ENCODE results near the gene GCSAM. TPM values are rescaled to one million over a fixed set of nuclear protein-coding genes. Genes with fewer than 3 reads are reported as not detected.

GCSAM gene, protein sequence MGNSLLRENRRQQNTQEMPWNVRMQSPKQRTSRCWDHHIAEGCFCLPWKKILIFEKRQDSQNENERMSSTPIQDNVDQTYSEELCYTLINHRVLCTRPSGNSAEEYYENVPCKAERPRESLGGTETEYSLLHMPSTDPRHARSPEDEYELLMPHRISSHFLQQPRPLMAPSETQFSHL
- total RNA-seq (11.8 TPM), polyA plus RNA-seq (10 to 100 TPM in 2 of 4 donors, 1 to 10 TPM in 2; 8.1 to 13.6 (median 10.4) TPM)

DNA sequence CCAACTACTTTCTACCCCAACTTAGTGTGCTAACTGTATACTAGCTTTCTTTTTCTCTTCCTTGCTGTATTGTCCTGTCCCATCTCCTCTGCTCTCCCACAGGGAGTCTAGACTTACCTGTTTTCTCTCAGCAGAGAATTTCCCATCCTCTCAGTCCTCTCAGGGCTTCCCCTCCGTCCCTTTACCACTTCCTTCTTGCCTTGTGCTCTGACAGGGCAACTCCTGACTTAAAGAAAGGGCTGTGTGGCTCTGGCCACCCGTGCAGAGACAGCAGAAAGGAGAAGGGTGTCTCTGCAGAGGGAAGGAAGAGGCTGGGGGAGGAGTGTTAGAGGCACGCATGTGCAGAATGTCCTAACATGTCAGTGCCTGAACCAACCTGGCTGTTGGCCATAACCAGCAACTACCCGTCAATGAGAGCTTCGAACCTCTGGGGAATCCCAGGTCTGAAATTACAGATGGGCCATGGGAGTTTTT, at the start of gene GCSAM:
TSS of gene GCSAM (minus strand) at position 274 of the 474 bp plus-strand sequence. CDS start at position 146, 128 bp downstream.
- ATAC-seq (ENCODE audit: low read depth in 2 of 2), result peak; percentile 67
- peak; percentile 15 to 67 (median 51) for DNase-seq
- Histone ChIP-seq H3K4me1 (ENCODE audit: control insufficient read depth, insufficient read depth, low read length, poor library complexity, severe bottlenecking) (peaks cover 45% of the 10 kb centered on the region), H3K27me3 (ENCODE audit: control insufficient read depth, insufficient read depth, low read length) (no peaks in the 10 kb centered on the region), H3K27ac (ENCODE audit: insufficient read depth, low read length, poor library complexity, severe bottlenecking) (peak within 1 kb of the TSS; percentile 69), H3K36me3 (ENCODE audit: control insufficient read depth, insufficient read depth, low read length) (no peaks in the 10 kb centered on the region), H3K4me3 (ENCODE audit: low read depth, low read length) (peak within 1 kb of the TSS; percentile 65), H3K9me3 (ENCODE audit: control insufficient read depth in 2 of 2, low read length in 2 of 2) (no peaks in the 10 kb centered on the region)
- Mint-ChIP-seq H3K36me3 (no peaks in the 10 kb centered on the region), H3K4me1 (peaks cover 19 to 77% (median 58%) of the 10 kb centered on the region in 4 donors), H3K9me3 (no peaks in the 10 kb centered on the region), H3K27ac (peak within 1 kb of the TSS; percentile 90 to 94 (median 92)), H3K27me3 (no peaks in the 10 kb centered on the region), H3K4me3 (peak within 1 kb of the TSS; percentile 72 to 92 (median 87))

DNA sequence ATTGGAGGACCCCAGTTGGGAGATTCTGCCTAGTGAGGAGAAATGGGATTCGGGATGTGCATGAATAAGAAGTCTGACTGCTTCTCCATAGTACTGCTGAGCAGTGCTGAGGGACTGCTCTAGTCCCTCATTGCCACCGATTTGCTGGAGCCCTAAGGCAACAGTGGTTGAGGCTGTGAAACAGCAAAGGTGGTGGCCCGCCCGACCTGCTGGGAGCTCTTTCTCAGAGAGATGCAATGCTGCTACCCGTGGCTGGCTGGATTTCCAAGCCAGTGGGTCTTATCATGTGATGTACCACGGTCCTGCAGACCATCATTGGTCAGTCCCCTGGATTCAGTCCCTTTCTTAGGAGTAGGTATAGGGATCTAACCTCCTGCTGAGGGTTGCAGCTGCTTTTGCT, 42.6 kb upstream of the GCSAM start:
- no peak overlapping the region for H3K27ac ChIP-seq (ENCODE audit: insufficient read depth, low read length, poor library complexity, severe bottlenecking)
- Mint-ChIP-seq H3K4me3 (no peak overlapping the region), H3K27me3 (peaks cover 13% of the 10 kb centered on the region), H3K9me3 (peaks cover 0 to 2% (median 0%) of the 10 kb centered on the region in 7 donors), H3K27ac (no peak overlapping the region), H3K4me1 (no peaks in the 10 kb centered on the region), H3K36me3 (no peaks in the 10 kb centered on the region)
- H3K27me3 ChIP-seq (ENCODE audit: control insufficient read depth, insufficient read depth, low read length), result no peaks in the 10 kb centered on the region
- H3K9me3 ChIP-seq (ENCODE audit: control insufficient read depth in 2 of 2, low read length in 2 of 2), result no peaks in the 10 kb centered on the region
- no peak for ATAC-seq (ENCODE audit: low read depth in 2 of 2)
- no peak overlapping the region for H3K4me3 ChIP-seq (ENCODE audit: low read depth, low read length)
- H3K36me3 ChIP-seq (ENCODE audit: control insufficient read depth, insufficient read depth, low read length), result no peaks in the 10 kb centered on the region
- no peaks in the 10 kb centered on the region for H3K4me1 ChIP-seq (ENCODE audit: control insufficient read depth, insufficient read depth, low read length, poor library complexity, severe bottlenecking)
- no peak for DNase-seq

DNA sequence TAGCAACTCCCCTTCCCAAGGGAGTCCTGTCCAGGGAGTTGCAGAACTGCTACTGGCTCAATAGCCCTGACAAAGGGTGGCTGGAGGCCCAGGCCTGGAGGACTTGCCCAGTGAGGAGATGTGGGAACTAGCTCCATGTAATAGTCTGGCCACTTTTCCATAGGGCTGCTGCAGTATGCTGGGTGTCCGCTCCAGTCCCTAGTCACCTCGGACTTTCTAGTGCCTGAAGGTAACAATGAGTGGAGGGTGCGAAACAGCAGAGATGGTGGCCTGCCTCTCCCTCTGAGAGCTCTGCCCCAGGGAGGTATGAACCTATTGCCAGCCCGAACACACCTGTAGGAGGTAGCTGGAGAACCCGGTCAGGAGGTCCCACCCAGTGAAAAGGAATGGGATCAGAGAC, 42.0 kb upstream of the GCSAM start:
- Histone ChIP-seq H3K4me1 (ENCODE audit: control insufficient read depth, insufficient read depth, low read length, poor library complexity, severe bottlenecking) (no peaks in the 10 kb centered on the region), H3K27me3 (ENCODE audit: control insufficient read depth, insufficient read depth, low read length) (no peaks in the 10 kb centered on the region), H3K4me3 (ENCODE audit: low read depth, low read length) (no peak overlapping the region), H3K36me3 (ENCODE audit: control insufficient read depth, insufficient read depth, low read length) (no peaks in the 10 kb centered on the region), H3K27ac (ENCODE audit: insufficient read depth, low read length, poor library complexity, severe bottlenecking) (no peak overlapping the region), H3K9me3 (ENCODE audit: control insufficient read depth in 2 of 2, low read length in 2 of 2) (no peaks in the 10 kb centered on the region)
- Mint-ChIP-seq H3K27ac (no peak overlapping the region), H3K27me3 (peaks cover 13% of the 10 kb centered on the region), H3K36me3 (no peaks in the 10 kb centered on the region), H3K9me3 (peaks cover 0 to 2% (median 0%) of the 10 kb centered on the region in 7 donors), H3K4me3 (no peak overlapping the region), H3K4me1 (no peaks in the 10 kb centered on the region)
- ATAC-seq (ENCODE audit: low read depth in 2 of 2) (no peak), DNase-seq (no peak)

DNA sequence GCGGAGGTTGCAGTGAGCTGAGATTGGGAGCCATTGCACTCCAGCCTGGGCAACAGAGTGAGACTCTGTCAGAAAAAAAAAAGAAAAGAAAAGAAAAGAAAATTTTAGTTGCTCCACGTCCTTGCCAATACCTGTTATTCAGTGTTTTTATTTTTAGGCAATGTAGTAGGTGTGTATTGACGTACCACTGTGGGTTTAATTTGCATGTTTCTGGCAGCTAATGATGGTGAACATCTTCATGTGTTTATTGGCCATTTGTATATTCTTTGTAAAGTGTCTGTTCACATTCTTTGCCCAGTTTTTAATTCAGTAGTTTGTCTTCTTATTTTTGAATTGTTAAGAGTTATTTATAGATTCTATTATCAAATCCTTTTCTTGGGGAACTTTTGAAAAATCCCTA, 38.1 kb upstream of the GCSAM start:
- Mint-ChIP-seq H3K9me3 (peaks cover 0 to 2% (median 0%) of the 10 kb centered on the region in 7 donors), H3K27ac (no peak overlapping the region), H3K4me1 (no peaks in the 10 kb centered on the region), H3K4me3 (no peak overlapping the region), H3K27me3 (peaks cover 9% of the 10 kb centered on the region), H3K36me3 (no peaks in the 10 kb centered on the region)
- Histone ChIP-seq H3K4me1 (ENCODE audit: control insufficient read depth, insufficient read depth, low read length, poor library complexity, severe bottlenecking) (no peaks in the 10 kb centered on the region), H3K27me3 (ENCODE audit: control insufficient read depth, insufficient read depth, low read length) (peaks cover 3% of the 10 kb centered on the region), H3K36me3 (ENCODE audit: control insufficient read depth, insufficient read depth, low read length) (no peaks in the 10 kb centered on the region), H3K9me3 (ENCODE audit: control insufficient read depth in 2 of 2, low read length in 2 of 2) (no peaks in the 10 kb centered on the region), H3K4me3 (ENCODE audit: low read depth, low read length) (no peak overlapping the region), H3K27ac (ENCODE audit: insufficient read depth, low read length, poor library complexity, severe bottlenecking) (no peak overlapping the region)
- DNase-seq, result no peak
- ATAC-seq (ENCODE audit: low read depth in 2 of 2), result no peak

DNA sequence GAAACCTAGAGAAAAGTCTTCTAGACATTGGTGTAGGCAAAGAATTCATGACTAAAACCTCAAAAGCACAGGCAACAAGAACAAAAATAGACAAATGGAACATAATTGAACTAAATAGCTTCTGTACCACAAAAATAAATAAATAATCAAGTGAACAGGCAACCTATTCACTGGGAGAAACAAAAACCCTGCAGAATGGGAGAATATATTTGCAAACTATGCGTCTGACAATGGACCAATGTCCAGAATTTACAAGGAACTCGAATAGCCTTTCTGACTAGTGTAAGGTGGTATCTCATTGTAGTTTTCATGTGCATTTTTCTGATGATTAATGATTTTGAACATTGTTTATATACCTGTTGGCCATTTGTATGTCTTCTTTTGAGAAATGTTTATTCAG, 37.0 kb upstream of the GCSAM start:
- H3K4me3 ChIP-seq (ENCODE audit: low read depth, low read length), result no peak overlapping the region
- Mint-ChIP-seq H3K36me3 (no peaks in the 10 kb centered on the region), H3K4me3 (no peak overlapping the region), H3K27me3 (peaks cover 9% of the 10 kb centered on the region), H3K4me1 (no peaks in the 10 kb centered on the region), H3K9me3 (peaks cover 0 to 3% (median 0%) of the 10 kb centered on the region in 7 donors), H3K27ac (no peak overlapping the region)
- no peaks in the 10 kb centered on the region for H3K9me3 ChIP-seq (ENCODE audit: control insufficient read depth in 2 of 2, low read length in 2 of 2)
- no peak overlapping the region for H3K27ac ChIP-seq (ENCODE audit: insufficient read depth, low read length, poor library complexity, severe bottlenecking)
- DNase-seq (no peak), ATAC-seq (ENCODE audit: low read depth in 2 of 2) (no peak)
- peaks cover 3% of the 10 kb centered on the region for H3K27me3 ChIP-seq (ENCODE audit: control insufficient read depth, insufficient read depth, low read length)
- H3K4me1 ChIP-seq (ENCODE audit: control insufficient read depth, insufficient read depth, low read length, poor library complexity, severe bottlenecking), result no peaks in the 10 kb centered on the region
- H3K36me3 ChIP-seq (ENCODE audit: control insufficient read depth, insufficient read depth, low read length), result no peaks in the 10 kb centered on the region

DNA sequence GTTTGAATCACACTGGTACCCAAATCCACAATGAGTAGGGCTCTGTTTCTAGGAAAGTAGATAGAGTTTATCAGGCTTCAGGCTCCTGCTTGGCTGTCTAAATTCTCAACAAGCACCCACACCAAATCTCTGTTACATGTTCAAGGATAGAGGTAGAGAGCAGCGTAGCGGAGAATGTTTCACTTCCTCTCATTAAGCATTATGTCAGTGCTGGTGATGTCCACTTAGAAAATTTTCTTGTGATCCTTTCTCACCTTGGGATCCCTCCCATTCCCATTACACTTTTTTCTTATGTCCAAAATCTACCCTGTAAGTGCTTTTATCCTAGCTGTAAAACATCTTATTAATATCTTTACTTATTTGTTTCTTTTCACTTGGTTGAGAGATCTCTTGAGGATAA, 34.7 kb upstream of the GCSAM start:
- ATAC-seq (ENCODE audit: low read depth in 2 of 2), result no peak
- Mint-ChIP-seq H3K9me3 (peaks cover 0 to 4% (median 1%) of the 10 kb centered on the region in 7 donors), H3K27ac (no peak overlapping the region)

DNA sequence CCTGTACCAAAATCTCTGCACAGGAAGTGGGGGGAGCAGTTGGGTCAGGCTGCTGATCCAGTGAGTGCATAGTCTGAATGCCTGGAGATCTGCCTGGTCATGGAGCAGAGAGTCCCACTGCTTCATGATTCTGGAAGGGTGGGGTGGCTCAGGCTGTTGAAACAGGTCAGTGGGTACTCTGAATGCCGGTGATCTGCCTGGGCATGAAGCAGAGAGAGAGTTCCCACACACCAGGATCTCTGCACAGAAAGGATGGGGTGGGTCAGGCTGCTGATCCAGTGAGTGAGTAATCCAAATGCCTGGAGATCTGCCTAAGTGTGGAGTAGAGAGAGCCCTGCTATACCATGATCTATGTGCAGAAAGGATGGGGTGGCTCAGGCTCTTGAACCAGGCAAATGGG, 16.1 kb upstream of the GCSAM start:
- Mint-ChIP-seq H3K9me3 (peaks cover 0 to 28% (median 15%) of the 10 kb centered on the region in 7 donors), H3K27me3 (peaks cover 10% of the 10 kb centered on the region), H3K4me1 (no peaks in the 10 kb centered on the region), H3K36me3 (peaks cover 8% of the 10 kb centered on the region), H3K4me3 (no peak overlapping the region), H3K27ac (no peak overlapping the region)
- Histone ChIP-seq H3K27me3 (ENCODE audit: control insufficient read depth, insufficient read depth, low read length) (no peaks in the 10 kb centered on the region), H3K27ac (ENCODE audit: insufficient read depth, low read length, poor library complexity, severe bottlenecking) (no peak overlapping the region), H3K36me3 (ENCODE audit: control insufficient read depth, insufficient read depth, low read length) (no peaks in the 10 kb centered on the region), H3K9me3 (ENCODE audit: control insufficient read depth in 2 of 2, low read length in 2 of 2) (peaks cover 6 to 15% of the 10 kb centered on the region in 2 experiments), H3K4me3 (ENCODE audit: low read depth, low read length) (no peak overlapping the region), H3K4me1 (ENCODE audit: control insufficient read depth, insufficient read depth, low read length, poor library complexity, severe bottlenecking) (no peaks in the 10 kb centered on the region)
- DNase-seq (no peak), ATAC-seq (ENCODE audit: low read depth in 2 of 2) (no peak)

More for the DNA sequence above, 34.7 kb upstream of the GCSAM start:
- no peaks in the 10 kb centered on the region for H3K4me1 Mint-ChIP-seq
- Histone ChIP-seq H3K4me1 (ENCODE audit: control insufficient read depth, insufficient read depth, low read length, poor library complexity, severe bottlenecking) (no peaks in the 10 kb centered on the region), H3K27me3 (ENCODE audit: control insufficient read depth, insufficient read depth, low read length) (peaks cover 3% of the 10 kb centered on the region), H3K4me3 (ENCODE audit: low read depth, low read length) (no peak overlapping the region), H3K36me3 (ENCODE audit: control insufficient read depth, insufficient read depth, low read length) (no peaks in the 10 kb centered on the region), H3K27ac (ENCODE audit: insufficient read depth, low read length, poor library complexity, severe bottlenecking) (no peak overlapping the region), H3K9me3 (ENCODE audit: control insufficient read depth in 2 of 2, low read length in 2 of 2) (no peaks in the 10 kb centered on the region)
- H3K36me3 Mint-ChIP-seq, result no peaks in the 10 kb centered on the region
- H3K27me3 Mint-ChIP-seq, result peaks cover 9% of the 10 kb centered on the region
- no peak overlapping the region for H3K4me3 Mint-ChIP-seq
- DNase-seq, result no peak

DNA sequence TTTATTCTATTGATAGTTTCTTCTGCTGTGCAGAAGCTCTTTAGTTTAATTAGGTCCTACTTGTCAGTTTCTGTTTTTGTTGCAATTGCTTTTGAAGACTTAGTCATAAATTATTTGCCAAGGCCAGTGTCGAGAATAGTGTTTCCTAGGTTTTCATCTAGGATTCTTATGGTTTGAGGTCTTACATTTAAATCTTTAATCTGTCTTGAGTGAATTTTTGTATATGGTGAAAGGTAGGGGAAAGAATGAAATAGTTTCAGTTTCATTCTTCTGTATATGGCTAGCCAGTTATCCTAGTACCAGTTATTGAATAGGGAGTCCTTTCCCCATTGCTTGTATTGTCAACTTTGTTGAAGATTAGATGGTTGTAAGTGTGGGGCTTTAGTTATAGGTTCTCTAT, 10.6 kb upstream of the GCSAM start:
- H3K9me3 ChIP-seq (ENCODE audit: control insufficient read depth in 2 of 2, low read length in 2 of 2), result peaks cover 6 to 15% of the 10 kb centered on the region in 2 experiments
- no peaks in the 10 kb centered on the region for H3K36me3 ChIP-seq (ENCODE audit: control insufficient read depth, insufficient read depth, low read length)
- H3K27ac ChIP-seq (ENCODE audit: insufficient read depth, low read length, poor library complexity, severe bottlenecking), result no peak overlapping the region
- peaks cover 8% of the 10 kb centered on the region for H3K36me3 Mint-ChIP-seq
- no peaks in the 10 kb centered on the region for H3K27me3 ChIP-seq (ENCODE audit: control insufficient read depth, insufficient read depth, low read length)
- H3K9me3 Mint-ChIP-seq, result peaks cover 0 to 34% (median 16%) of the 10 kb centered on the region in 7 donors
- ATAC-seq (ENCODE audit: low read depth in 2 of 2) (peak in 1 of 2 donors; percentile 33), DNase-seq (peak in 1 of 3 donors; percentile 26)
- H3K4me1 ChIP-seq (ENCODE audit: control insufficient read depth, insufficient read depth, low read length, poor library complexity, severe bottlenecking), result no peaks in the 10 kb centered on the region
- H3K27me3 Mint-ChIP-seq, result peaks cover 14% of the 10 kb centered on the region
- H3K4me1 Mint-ChIP-seq, result peaks cover 7 to 10% (median 8%) of the 10 kb centered on the region in 4 donors
- peak overlapping the region; percentile 10 to 62 (median 18) for H3K27ac Mint-ChIP-seq
- peak overlapping the region; percentile 52 to 77 (median 70) for H3K4me3 Mint-ChIP-seq
- peak overlapping the region; percentile 66 for H3K4me3 ChIP-seq (ENCODE audit: low read depth, low read length)
